HG03565 (cell line): ENCODE results near the gene TSSK3.

Experiments used
- ATAC-seq: cut with Tn5 transposase; IDR thresholded peaks from one replicate; pipeline ENCODE4 v1.9.1; 2021; ENCODE audit warnings: mild to moderate bottlenecking, moderate library complexity; ENCODE audit not compliant: unreplicated experiment

The TSSK3 gene

GRCh38 chr1:32361308-32361673 lies 1.0 kb upstream of the TSSK3 start:
- no peak for ATAC-seq

DNA sequence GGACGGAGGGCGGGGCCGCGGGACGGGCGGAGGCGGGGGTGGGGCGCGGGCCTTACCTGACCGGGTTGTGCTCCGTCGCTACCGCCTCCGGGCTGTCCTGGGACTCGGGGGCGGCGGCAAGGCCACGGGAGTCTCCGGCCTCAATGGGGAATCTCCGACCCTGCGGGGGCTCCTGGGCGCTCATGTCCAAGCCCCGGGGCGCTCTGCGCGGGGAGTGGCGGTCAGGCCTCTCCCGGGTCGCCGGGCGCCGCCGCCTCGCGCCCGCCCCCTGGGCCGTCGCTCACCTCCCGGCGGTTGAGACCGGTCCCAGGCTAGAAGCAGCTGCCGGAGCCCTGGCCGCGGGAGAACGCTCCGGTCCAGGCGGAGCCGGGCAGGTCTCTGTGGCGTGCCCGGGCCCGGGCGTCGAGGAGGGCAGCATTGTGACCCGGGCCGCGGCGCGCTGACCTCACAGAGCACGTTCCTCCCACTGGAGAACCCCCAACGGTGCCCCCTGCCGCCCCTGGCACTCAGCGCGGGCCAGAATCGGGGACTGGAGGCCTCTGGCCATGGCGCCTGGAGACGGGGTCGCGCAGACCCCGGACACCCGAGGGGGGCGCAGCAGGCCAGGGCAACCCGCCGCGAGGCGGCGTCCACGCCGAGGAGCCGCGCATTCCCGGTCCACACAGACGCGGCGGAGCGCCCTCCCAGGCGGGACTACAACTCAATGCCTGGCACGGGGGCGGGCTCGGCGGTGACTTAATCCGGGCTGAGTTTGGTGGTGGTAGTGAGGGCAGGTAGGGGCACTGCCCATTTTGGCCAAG lies 465 bp upstream of the TSSK3 start:
- ATAC-seq = no peak

- no peak for ATAC-seq
Observed at GRCh38 chr1:32363713-32364112, 1.4 kb downstream of the TSSK3 start.

DNA sequence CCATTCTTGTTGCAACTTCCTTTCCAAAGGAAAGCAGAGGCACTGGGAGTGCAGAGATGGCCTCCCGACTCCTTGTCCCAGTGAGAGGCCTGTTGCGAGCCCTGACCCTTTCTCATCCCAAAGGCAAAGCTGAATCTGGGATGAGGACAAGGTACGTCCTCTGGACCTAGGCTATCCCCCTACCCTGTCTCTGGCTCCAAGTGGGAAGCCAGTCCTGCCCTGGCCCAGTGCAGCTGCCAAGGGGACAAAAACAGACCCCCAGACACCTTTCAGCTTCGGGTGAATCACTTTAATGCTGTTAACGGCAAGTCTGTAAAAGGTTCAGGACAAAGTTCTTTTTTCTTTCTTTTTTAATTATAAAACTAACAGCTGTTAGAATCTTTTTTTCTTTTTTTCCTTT lies 2.5 kb downstream of the TSSK3 start:
- no peak for ATAC-seq

GRCh38 chr1:32365445-32365844 lies 3.1 kb downstream of the TSSK3 start:
- no peak for ATAC-seq

DNA sequence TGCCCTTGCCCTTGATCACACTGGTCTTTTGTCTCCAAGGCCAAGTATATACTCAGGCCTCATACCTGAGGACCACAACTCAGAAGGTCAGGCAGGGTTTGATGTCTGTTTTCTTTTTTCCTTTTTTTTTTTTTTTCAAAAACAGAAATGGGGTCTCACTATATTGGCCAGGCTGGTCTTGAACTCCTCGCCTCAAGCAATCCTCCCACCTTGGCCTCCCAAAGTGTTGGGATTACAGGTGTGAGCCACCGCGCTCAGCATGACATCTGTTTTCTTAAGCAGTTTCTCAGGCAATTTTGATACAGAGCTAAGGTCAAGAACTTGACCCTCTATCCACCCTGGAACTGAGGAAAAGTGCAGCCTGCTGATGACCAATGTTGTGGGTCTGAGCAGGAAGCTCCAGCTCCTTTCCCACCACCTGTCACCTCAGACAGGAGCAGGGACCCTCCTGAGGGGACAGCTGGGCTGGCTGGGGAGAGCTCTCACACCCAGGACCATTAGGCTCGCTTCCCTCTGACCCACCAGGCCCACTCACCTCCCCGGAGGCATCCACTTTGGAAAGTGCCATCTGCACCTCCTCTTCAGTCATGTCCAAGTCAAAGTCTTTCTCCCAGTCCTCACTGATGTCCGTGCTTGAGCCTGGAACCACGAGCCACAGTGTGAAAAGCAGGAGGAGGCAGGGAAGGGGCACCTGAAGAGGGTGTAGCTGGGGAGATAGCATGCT lies 5.7 kb downstream of the TSSK3 start:
- no peak for ATAC-seq

DNA sequence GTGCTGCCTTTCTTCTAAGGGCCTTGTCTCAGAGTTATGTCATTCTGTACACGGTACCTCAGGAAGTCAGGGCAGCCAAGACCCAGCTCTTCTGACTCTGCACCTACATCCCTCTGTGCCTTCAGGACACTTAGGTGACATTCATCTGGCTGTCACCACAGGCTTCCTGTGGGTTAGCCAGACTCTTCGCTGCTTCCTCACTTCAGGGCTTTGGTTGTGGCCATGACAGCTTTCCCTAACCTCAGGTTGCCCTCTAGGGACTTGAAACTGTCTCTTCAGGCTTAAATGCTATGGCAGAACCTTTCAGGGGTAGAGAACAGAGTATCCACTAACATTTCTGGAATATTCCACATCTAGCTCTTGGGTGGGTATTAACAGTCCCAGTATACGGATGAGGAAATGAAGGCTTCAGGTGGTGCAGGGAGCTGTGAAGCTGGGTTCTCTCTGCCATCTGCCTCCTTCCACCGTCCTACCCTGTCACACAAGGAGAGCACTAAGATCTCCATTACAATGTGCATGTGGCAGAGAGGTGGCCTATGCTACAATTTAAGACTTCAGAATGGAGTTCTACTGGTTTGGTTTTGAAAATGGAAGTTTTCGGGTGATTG lies 9.9 kb downstream of the TSSK3 start:
- no peak for ATAC-seq

GRCh38 chr1:32373996-32374592 lies 11.8 kb downstream of the TSSK3 start:
- no peak for ATAC-seq

DNA sequence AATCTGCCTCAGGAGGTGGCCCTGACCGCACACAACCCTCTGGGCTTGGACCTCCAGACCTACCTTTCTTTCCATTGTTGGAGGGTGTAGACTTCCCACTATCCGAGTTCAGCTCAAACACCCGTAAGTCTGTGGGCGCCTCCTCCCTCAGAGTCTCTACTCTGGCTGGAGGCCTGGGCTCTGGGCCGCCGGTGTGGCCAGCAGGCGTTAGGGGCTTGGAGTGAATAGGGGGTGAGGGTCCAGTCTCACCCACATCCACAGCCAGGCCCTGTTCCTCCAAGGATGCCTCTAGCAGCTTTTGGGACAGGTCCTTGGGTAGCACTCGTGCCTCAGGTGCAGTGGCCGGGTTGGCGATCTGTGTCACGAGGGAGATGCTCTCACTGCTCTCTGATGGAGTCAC lies 13.9 kb downstream of the TSSK3 start:
- no peak for ATAC-seq

GRCh38 chr1:32377541-32378220 lies 15.3 kb downstream of the TSSK3 start:
- ATAC-seq = no peak

DNA sequence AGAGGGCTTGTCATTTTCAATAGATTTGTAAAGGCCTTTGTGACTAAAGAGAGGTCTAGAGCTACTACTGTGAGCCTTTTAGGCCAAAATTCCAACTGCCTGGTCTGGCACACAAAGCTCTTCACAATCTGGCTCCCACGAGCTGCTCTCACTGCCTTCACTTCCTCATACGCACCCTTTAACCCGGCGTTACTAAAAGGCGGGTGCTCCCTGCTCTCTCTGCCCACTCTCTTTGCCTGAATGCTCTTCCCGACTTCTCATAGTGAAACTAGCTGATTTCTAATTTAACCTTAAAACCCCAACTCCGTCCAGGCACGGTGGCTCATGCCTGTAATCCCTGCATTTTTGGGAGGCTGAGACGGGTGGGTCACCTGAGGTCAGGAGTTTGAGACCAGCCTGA lies 17.7 kb downstream of the TSSK3 start:
- no peak for ATAC-seq

DNA sequence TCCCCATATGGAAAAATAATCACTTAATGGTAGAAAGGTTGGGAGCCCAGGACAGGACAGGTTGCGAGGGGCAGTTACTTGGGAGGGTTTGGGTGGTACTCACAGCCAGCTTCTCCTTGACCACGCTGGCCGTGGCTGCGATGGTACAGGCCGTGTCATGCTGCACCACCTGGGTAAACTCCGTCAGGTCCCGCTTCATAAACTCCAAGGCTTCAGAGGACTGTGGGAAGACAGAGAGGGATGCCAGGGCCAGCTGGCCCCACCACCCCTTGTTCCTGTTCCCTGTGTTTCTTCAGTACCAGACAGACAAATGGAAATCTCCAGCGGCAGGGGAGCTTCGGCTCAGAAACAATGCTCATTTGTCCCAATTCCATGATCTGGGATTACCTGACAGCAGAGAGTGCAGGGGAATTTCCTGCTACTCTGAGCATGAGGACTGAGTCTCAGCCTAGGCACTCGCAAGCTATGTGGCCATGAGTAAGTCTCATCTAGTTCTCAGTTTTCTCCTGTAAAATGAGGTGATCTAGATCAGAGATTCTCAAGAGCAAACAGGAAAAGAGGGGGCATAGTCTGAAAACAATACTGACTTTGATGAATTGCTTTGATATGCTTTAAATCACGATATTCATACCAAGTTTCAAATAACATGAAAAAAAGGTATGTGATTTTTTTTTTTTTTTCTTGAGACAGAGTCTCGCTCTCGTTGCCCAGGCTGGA lies 24.5 kb downstream of the TSSK3 start:
- ATAC-seq = no peak

- ATAC-seq = no peak
Observed at GRCh38 chr1:32388641-32389040, 26.3 kb downstream of the TSSK3 start.

DNA sequence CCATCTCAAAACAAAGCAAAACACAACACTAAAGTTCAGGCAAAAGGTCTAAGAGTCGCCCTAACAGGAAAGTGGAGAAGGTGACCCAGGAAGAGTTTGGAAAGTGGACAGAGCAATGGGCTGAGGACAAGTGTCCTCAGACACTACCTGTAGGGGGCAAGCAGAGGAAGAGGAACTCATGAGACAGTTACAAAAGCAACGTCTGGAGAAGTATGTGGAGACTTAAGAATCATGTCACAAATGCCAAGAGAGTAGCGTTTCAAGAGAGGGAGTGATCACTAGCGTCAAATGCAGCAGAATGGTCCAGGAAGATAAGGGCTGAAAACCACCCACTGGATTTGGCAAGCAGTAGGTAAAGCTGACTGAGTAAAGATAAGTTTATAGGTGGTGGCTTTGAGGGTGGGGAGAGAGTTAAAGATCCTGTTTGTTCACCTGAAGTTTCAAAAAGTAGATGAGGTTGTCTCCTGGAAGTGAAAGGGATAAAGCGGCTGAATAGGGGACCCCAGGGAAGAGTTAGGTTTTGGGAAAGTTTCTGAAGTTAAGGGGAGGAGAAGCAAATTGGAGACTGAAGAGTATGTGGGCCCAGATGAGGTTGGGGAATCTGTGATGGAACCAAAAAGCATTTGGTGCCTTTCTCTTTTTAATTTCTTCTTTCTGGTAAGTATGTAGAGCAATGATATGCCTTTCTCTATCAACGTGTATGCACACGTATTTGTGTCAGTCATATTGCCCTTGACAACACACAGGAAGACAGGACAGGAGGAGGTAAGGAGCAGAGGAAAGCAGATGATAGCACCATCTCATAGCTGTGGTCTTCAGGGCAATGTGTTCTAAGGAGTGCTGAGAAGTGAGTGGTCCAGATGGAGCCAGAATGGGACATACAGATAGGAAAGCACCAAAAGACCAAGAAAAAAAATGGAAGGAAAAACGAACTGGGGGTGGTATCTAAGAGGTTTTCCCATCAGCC lies 28.8 kb downstream of the TSSK3 start:
- no peak for ATAC-seq

- no peak for ATAC-seq
Observed at GRCh38 chr1:32392325-32392724, 30.0 kb downstream of the TSSK3 start.

DNA sequence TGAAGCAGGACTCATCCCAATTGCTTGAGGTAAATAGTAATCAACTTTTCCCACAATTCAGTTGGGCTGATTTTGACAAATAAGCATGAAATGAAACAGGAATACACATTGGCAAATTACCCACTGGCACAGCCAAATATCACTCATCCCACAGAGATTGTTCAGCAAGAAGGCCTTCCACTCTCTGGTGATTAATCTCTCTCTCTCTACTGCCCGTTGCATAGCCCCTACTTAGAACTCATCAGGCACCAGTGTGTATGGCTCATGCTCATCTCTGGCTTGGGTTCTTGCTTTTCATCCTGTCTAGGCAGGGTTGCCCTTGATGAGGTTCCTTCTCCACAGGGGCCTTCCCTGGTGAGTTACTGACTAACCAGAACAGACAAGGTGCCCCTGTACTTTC lies 30.8 kb downstream of the TSSK3 start:
- no peak for ATAC-seq

DNA sequence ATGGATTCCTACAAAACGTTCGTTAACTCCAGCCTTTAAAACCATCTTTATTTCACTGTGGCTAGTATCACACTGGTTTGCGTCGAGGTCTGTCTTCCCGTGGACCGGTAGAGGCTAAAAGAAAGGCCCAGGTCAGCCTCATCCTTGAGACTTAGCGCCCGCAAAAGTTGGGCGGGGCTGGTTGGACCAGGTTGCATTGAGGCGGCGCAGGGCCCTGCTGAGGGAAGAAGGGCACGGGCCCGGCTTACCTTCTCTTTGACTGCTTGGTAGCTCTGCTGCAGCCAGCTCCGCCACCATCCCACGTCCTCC lies 31.4 kb downstream of the TSSK3 start:
- ATAC-seq = no peak

GRCh38 chr1:32394141-32394889 lies 32.0 kb downstream of the TSSK3 start, which contains the start of gene BSDC1:
Gene BSDC1 (minus strand): TSS chr1:32394441. CDS start chr1:32394414, 27 bp downstream.
- peak; percentile 92 for ATAC-seq
